ENCODE results near the gene LRCH4. TPM values are rescaled to one million over a fixed set of nuclear protein-coding genes. Genes with fewer than 3 reads are reported as not detected.
A peak's percentile ranks its signal among the peaks of the same experiment; 100 is the strongest.
"Not testable (repeated sequence)": the region's sequence is repeated elsewhere in the genome, so short reads cannot be mapped to it uniquely, and the experiment has no call there.

Gene LRCH4
- polyA plus RNA-seq, 2 donors, result 32.3 to 73.4 TPM

GRCh38 chr7:100539436-100540006, 46.4 kb downstream of the LRCH4 start:
- Histone ChIP-seq H3K9me3 (ENCODE audit: control insufficient read depth in 2 of 2, insufficient read depth in 1 of 2, low read depth in 1 of 2, low read length in 1 of 2) (no peaks in the 10 kb centered on the region), H3K27ac (ENCODE audit: low read depth in 2 of 2, low read length in 1 of 2) (peak overlapping the region; percentile 85 to 92), H3K36me3 (ENCODE audit: control insufficient read depth in 2 of 2, insufficient read depth in 2 of 2, low read length in 1 of 2) (no peaks in the 10 kb centered on the region), H3K4me3 (ENCODE audit: low read depth in 1 of 2, low read length in 2 of 2) (peak overlapping the region; percentile 80 to 91), H3K4me1 (ENCODE audit: control insufficient read depth in 2 of 2, insufficient read depth in 2 of 2, low read length in 1 of 2) (peaks cover 0 to 4% of the 10 kb centered on the region in 2 donors), H3K27me3 (ENCODE audit: control insufficient read depth in 1 of 2, insufficient read depth in 2 of 2, low read length in 2 of 2) (no peaks in the 10 kb centered on the region)
- WGBS, 2 donors, result 1% methylated on average over 32 to 44 of the region's 44 CpGs

GRCh38 chr7:100538654-100539435, 47.1 kb downstream of the LRCH4 start, which contains the start of gene AGFG2:
AGFG2 (plus strand) TSS chr7:100539203; CDS start chr7:100539347, 144 bp downstream.
- Histone ChIP-seq H3K27me3 (ENCODE audit: control insufficient read depth in 1 of 2, insufficient read depth in 2 of 2, low read length in 2 of 2) (no peaks in the 10 kb centered on the region), H3K4me1 (ENCODE audit: control insufficient read depth in 2 of 2, insufficient read depth in 2 of 2, low read length in 1 of 2) (no peaks in the 10 kb centered on the region), H3K27ac (ENCODE audit: low read depth in 2 of 2, low read length in 1 of 2) (peak within 1 kb of the TSS; percentile 85 to 92), H3K9me3 (ENCODE audit: control insufficient read depth in 2 of 2, insufficient read depth in 1 of 2, low read depth in 1 of 2, low read length in 1 of 2) (no peaks in the 10 kb centered on the region), H3K4me3 (ENCODE audit: low read depth in 1 of 2, low read length in 2 of 2) (peak within 1 kb of the TSS; percentile 80 to 91), H3K36me3 (ENCODE audit: control insufficient read depth in 2 of 2, insufficient read depth in 2 of 2, low read length in 1 of 2) (no peaks in the 10 kb centered on the region)
- 1% methylated on average over 55 to 60 of the region's 60 CpGs for WGBS, 2 donors

GRCh38 chr7:100538348-100538653, 47.6 kb downstream of the LRCH4 start:
- peak overlapping the region; percentile 43 to 47 for H3K27ac ChIP-seq (ENCODE audit: low read depth in 2 of 2, low read length in 1 of 2)
- H3K9me3 ChIP-seq (ENCODE audit: control insufficient read depth in 2 of 2, insufficient read depth in 1 of 2, low read depth in 1 of 2, low read length in 1 of 2), result no peaks in the 10 kb centered on the region
- 6 to 8% methylated on average over 8 of the region's 8 CpGs for WGBS, 2 donors
- peak overlapping the region in 1 of 2 donors; percentile 27 for H3K4me3 ChIP-seq (ENCODE audit: low read depth in 1 of 2, low read length in 2 of 2)
- no peaks in the 10 kb centered on the region for H3K27me3 ChIP-seq (ENCODE audit: control insufficient read depth in 1 of 2, insufficient read depth in 2 of 2, low read length in 2 of 2)
- no peaks in the 10 kb centered on the region for H3K36me3 ChIP-seq (ENCODE audit: control insufficient read depth in 2 of 2, insufficient read depth in 2 of 2, low read length in 1 of 2)
- no peaks in the 10 kb centered on the region for H3K4me1 ChIP-seq (ENCODE audit: control insufficient read depth in 2 of 2, insufficient read depth in 2 of 2, low read length in 1 of 2)

GRCh38 chr7:100536695-100537094, 49.2 kb downstream of the LRCH4 start:
- WGBS, 2 donors, result 89 to 93% methylated on average over 2 of the region's 2 CpGs
- not testable (repeated sequence) for H3K4me1 ChIP-seq (ENCODE audit: control insufficient read depth in 2 of 2, insufficient read depth in 2 of 2, low read length in 1 of 2); H3K27me3 ChIP-seq (ENCODE audit: control insufficient read depth in 1 of 2, insufficient read depth in 2 of 2, low read length in 2 of 2); H3K9me3 ChIP-seq (ENCODE audit: control insufficient read depth in 2 of 2, insufficient read depth in 1 of 2, low read depth in 1 of 2, low read length in 1 of 2); H3K27ac ChIP-seq (ENCODE audit: low read depth in 2 of 2, low read length in 1 of 2); H3K36me3 ChIP-seq (ENCODE audit: control insufficient read depth in 2 of 2, insufficient read depth in 2 of 2, low read length in 1 of 2); H3K4me3 ChIP-seq (ENCODE audit: low read depth in 1 of 2, low read length in 2 of 2)

GRCh38 chr7:100535982-100536381, 49.9 kb downstream of the LRCH4 start:
- H3K27ac ChIP-seq (ENCODE audit: low read depth in 2 of 2, low read length in 1 of 2); H3K9me3 ChIP-seq (ENCODE audit: control insufficient read depth in 2 of 2, insufficient read depth in 1 of 2, low read depth in 1 of 2, low read length in 1 of 2); H3K36me3 ChIP-seq (ENCODE audit: control insufficient read depth in 2 of 2, insufficient read depth in 2 of 2, low read length in 1 of 2); H3K4me3 ChIP-seq (ENCODE audit: low read depth in 1 of 2, low read length in 2 of 2); H3K4me1 ChIP-seq (ENCODE audit: control insufficient read depth in 2 of 2, insufficient read depth in 2 of 2, low read length in 1 of 2); H3K27me3 ChIP-seq (ENCODE audit: control insufficient read depth in 1 of 2, insufficient read depth in 2 of 2, low read length in 2 of 2): not testable (repeated sequence)
- WGBS, 2 donors, result 91 to 94% methylated on average over 9 of the region's 9 CpGs

- no peak overlapping the region for H3K27ac ChIP-seq (ENCODE audit: low read depth in 2 of 2, low read length in 1 of 2)
Measured at GRCh38 chr7:100532165-100533022, 53.5 kb downstream of the LRCH4 start.

GRCh38 chr7:100528108-100528866, 57.6 kb downstream of the LRCH4 start:
- not testable (repeated sequence) for H3K4me1 ChIP-seq (ENCODE audit: control insufficient read depth in 2 of 2, insufficient read depth in 2 of 2, low read length in 1 of 2); H3K9me3 ChIP-seq (ENCODE audit: control insufficient read depth in 2 of 2, insufficient read depth in 1 of 2, low read depth in 1 of 2, low read length in 1 of 2); H3K27ac ChIP-seq (ENCODE audit: low read depth in 2 of 2, low read length in 1 of 2); H3K36me3 ChIP-seq (ENCODE audit: control insufficient read depth in 2 of 2, insufficient read depth in 2 of 2, low read length in 1 of 2); H3K4me3 ChIP-seq (ENCODE audit: low read depth in 1 of 2, low read length in 2 of 2); H3K27me3 ChIP-seq (ENCODE audit: control insufficient read depth in 1 of 2, insufficient read depth in 2 of 2, low read length in 2 of 2)
- WGBS, 2 donors, result 71 to 74% methylated on average over 12 of the region's 12 CpGs

More at GRCh38 chr7:100532165-100533022, 53.5 kb downstream of the LRCH4 start:
- Histone ChIP-seq H3K36me3 (ENCODE audit: control insufficient read depth in 2 of 2, insufficient read depth in 2 of 2, low read length in 1 of 2) (no peaks in the 10 kb centered on the region), H3K27me3 (ENCODE audit: control insufficient read depth in 1 of 2, insufficient read depth in 2 of 2, low read length in 2 of 2) (no peaks in the 10 kb centered on the region), H3K9me3 (ENCODE audit: control insufficient read depth in 2 of 2, insufficient read depth in 1 of 2, low read depth in 1 of 2, low read length in 1 of 2) (no peaks in the 10 kb centered on the region), H3K4me3 (ENCODE audit: low read depth in 1 of 2, low read length in 2 of 2) (no peak overlapping the region), H3K4me1 (ENCODE audit: control insufficient read depth in 2 of 2, insufficient read depth in 2 of 2, low read length in 1 of 2) (no peaks in the 10 kb centered on the region)
- WGBS, 2 donors, result 85 to 92% methylated on average over 14 of the region's 14 CpGs

All from esophagus (tissue), 2 donors.